ENCODE results near the gene CST1. TPM values are rescaled to one million over a fixed set of nuclear protein-coding genes. Genes with fewer than 3 reads are reported as not detected.

CST1 gene
- polyA plus RNA-seq, 2 donors: not detected

- no peaks in the 10 kb centered on the region for H3K36me3 ChIP-seq (ENCODE audit: control insufficient read depth in 2 of 2, insufficient read depth in 2 of 2, low read length in 1 of 2)
- WGBS, 2 donors: 34 to 77% methylated on average over 1 of the region's 1 CpG
- no peaks in the 10 kb centered on the region for H3K4me1 ChIP-seq (ENCODE audit: control insufficient read depth in 2 of 2, insufficient read depth in 2 of 2, low read length in 1 of 2)
- H3K4me3 ChIP-seq (ENCODE audit: low read depth in 1 of 2, low read length in 2 of 2): no peak overlapping the region
- peaks cover 0 to 3% of the 10 kb centered on the region in 2 donors for H3K27me3 ChIP-seq (ENCODE audit: control insufficient read depth in 1 of 2, insufficient read depth in 2 of 2, low read length in 2 of 2)
- peaks cover 0 to 5% of the 10 kb centered on the region in 2 donors for H3K9me3 ChIP-seq (ENCODE audit: control insufficient read depth in 2 of 2, insufficient read depth in 1 of 2, low read depth in 1 of 2, low read length in 1 of 2)
- H3K27ac ChIP-seq (ENCODE audit: low read depth in 2 of 2, low read length in 1 of 2): no peak overlapping the region
These were observed 52.8 kb downstream of the CST1 start for GRCh38 chr20:23697947-23698346.

Other genes with a start within 250 kb of the CST1 start
- gene CST9L, start 182.5 kb downstream of the CST1 start, polyA plus RNA-seq: not detected
- gene CST9, start 145.0 kb downstream of the CST1 start, polyA plus RNA-seq: under 1 TPM in 1 of 2 donors, not detected in 1; 0.04 TPM
- gene CST3, start 113.0 kb downstream of the CST1 start, polyA plus RNA-seq: 100 to 1,000 TPM; 262 to 448 TPM
- not detected for gene CST4, start 61.9 kb downstream of the CST1 start, polyA plus RNA-seq
- under 1 TPM in 1 of 2 donors, not detected in 1; 0.15 TPM for gene CST2, start 75.8 kb upstream of the CST1 start, polyA plus RNA-seq
- gene CST5, start 128.8 kb upstream of the CST1 start, polyA plus RNA-seq: under 1 TPM in 1 of 2 donors, not detected in 1; 0.16 TPM
- gene GGTLC1, start 237.8 kb upstream of the CST1 start, polyA plus RNA-seq: not detected